ENCODE results near the gene PDE10A. TPM values are rescaled to one million over a fixed set of nuclear protein-coding genes. Genes with fewer than 3 reads are reported as not detected.
A peak's percentile ranks its signal among the peaks of the same experiment; 100 is the strongest.

PDE10A gene
- total RNA-seq, 1 donor from 2014 or later: 4.6 TPM

GRCh38 chr6:165656581-165657324, 6.3 kb downstream of the PDE10A start:
- DNase-seq (ENCODE audit: low read depth in 2 of 2): no peak

GRCh38 chr6:165655191-165655590, 7.8 kb downstream of the PDE10A start:
- no peak for DNase-seq (ENCODE audit: low read depth in 2 of 2)

GRCh38 chr6:165654144-165654543, 8.9 kb downstream of the PDE10A start:
- DNase-seq (ENCODE audit: low read depth in 2 of 2): no peak

- no peak for DNase-seq (ENCODE audit: low read depth in 2 of 2)
These were observed 9.4 kb downstream of the PDE10A start for GRCh38 chr6:165653607-165654006.

GRCh38 chr6:165653196-165653595, 9.8 kb downstream of the PDE10A start:
- peak; percentile 24 to 78 for DNase-seq (ENCODE audit: low read depth in 2 of 2)

- DNase-seq (ENCODE audit: low read depth in 2 of 2): peak in 1 of 2 donors; percentile 29
These were observed 10.3 kb downstream of the PDE10A start for GRCh38 chr6:165652766-165653165.

- no peak for DNase-seq (ENCODE audit: low read depth in 2 of 2)
These were observed 13.6 kb downstream of the PDE10A start for GRCh38 chr6:165649166-165650137.

GRCh38 chr6:165647041-165647440, 16.0 kb downstream of the PDE10A start:
- peak in 1 of 2 donors; percentile 31 for DNase-seq (ENCODE audit: low read depth in 2 of 2)

GRCh38 chr6:165645919-165646318, 17.1 kb downstream of the PDE10A start:
- no peak for DNase-seq (ENCODE audit: low read depth in 2 of 2)

- no peak for DNase-seq (ENCODE audit: low read depth in 2 of 2)
These were observed 18.3 kb downstream of the PDE10A start for GRCh38 chr6:165644586-165645266.

GRCh38 chr6:165643015-165643414, 20.0 kb downstream of the PDE10A start:
- DNase-seq (ENCODE audit: low read depth in 2 of 2): no peak

- DNase-seq (ENCODE audit: low read depth in 2 of 2): no peak
These were observed 21.3 kb downstream of the PDE10A start for GRCh38 chr6:165641672-165642156.

- no peak for DNase-seq (ENCODE audit: low read depth in 2 of 2)
These were observed 22.2 kb downstream of the PDE10A start for GRCh38 chr6:165640806-165641205.

GRCh38 chr6:165638530-165638929, 24.5 kb downstream of the PDE10A start:
- DNase-seq (ENCODE audit: low read depth in 2 of 2): no peak

GRCh38 chr6:165637586-165637985, 25.5 kb downstream of the PDE10A start:
- DNase-seq (ENCODE audit: low read depth in 2 of 2): no peak

- peak; percentile 24 to 34 for DNase-seq (ENCODE audit: low read depth in 2 of 2)
These were observed 26.5 kb downstream of the PDE10A start for GRCh38 chr6:165636402-165637048.

GRCh38 chr6:165635965-165636364, 27.1 kb downstream of the PDE10A start:
- DNase-seq (ENCODE audit: low read depth in 2 of 2): peak; percentile 5 to 56

- peak in 1 of 2 donors; percentile 24 for DNase-seq (ENCODE audit: low read depth in 2 of 2)
These were observed 28.8 kb downstream of the PDE10A start for GRCh38 chr6:165634101-165634880.

GRCh38 chr6:165632194-165632593, 30.8 kb downstream of the PDE10A start:
- peak in 1 of 2 donors; percentile 24 for DNase-seq (ENCODE audit: low read depth in 2 of 2)

GRCh38 chr6:165630544-165630953, 32.5 kb downstream of the PDE10A start:
- peak in 1 of 2 donors; percentile 48 for DNase-seq (ENCODE audit: low read depth in 2 of 2)
